GM21381 (cell line): ENCODE results near the gene XKR7.

Experiments
- ATAC-seq: cut with Tn5 transposase; IDR thresholded peaks from one replicate; pipeline ENCODE4 v1.9.1; 2021; ENCODE audit warnings: mild to moderate bottlenecking, moderate library complexity; ENCODE audit not compliant: unreplicated experiment

XKR7 gene

DNA sequence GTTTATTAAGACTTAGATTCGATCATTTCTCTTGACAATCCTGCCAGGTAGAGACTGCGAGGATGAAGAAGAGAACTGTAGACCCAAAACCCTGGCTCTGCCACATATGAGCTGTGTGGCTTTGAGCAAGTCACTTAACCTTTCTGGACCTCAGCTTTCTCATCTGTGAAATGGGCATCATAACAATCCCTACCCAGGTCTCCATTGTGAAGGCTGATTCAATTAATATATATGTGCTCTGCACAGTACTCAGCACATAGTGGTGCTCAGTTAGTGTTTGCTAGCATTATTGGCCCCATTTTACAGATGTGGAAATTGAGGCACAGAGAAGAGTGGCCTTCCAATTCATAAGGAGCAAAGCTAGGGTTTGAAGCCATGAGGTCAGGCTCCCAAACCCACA is 7.9 kb downstream of the XKR7 start:
- ATAC-seq, result no peak

DNA sequence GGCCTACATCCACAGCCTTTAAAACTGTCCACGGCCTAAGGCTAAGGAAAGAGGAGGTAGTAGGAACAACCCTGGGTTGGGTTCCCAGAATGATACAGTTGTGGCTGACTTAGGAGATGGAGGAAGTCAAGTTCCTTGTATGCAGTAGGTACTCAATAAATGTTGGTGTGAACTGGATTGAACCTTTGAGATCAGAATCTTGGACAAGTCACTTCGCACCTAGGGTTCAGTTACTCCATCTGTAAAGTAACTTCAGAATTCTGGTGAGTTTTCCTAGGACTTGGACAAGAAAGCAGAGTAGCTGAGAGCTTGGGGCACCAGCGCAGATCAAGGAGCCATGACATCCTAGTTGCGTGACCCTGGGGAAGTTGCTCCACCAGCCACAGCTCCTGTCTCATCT is 9.1 kb downstream of the XKR7 start:
- ATAC-seq, result no peak

DNA sequence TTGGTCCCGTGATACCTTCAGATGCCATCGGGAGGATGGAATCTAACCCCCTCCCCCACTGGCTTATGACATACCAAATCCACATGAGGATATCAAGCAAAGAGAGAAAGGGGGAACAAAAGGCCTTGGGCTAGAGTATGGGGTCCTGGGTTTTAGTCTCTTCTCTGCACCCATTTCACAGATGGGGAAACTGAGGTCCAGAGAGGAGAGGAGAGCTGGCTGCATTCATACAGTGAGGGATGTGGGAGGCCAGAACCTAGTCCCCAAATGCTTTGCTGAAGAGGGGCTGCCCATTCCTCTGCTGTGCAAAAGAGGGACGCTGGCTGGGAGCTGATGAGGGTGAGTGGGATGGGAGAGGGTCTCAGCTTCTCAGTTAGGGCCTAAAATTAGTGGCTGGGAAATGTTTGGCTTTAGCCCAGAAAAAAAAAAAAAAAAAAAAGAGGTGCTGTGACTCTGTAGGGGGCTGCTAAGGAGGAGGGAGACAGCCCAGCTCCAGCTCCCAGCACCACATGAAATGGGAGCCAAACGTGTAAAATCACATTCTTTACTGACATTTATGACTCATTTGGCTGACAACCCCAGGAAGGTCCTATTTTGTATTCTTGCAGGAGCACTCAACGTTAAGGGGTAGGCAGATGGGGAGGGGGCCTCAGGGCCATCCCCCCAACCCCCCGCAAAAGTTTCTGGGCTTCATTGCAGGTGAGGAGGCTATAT is 11.9 kb downstream of the XKR7 start:
- no peak for ATAC-seq

DNA sequence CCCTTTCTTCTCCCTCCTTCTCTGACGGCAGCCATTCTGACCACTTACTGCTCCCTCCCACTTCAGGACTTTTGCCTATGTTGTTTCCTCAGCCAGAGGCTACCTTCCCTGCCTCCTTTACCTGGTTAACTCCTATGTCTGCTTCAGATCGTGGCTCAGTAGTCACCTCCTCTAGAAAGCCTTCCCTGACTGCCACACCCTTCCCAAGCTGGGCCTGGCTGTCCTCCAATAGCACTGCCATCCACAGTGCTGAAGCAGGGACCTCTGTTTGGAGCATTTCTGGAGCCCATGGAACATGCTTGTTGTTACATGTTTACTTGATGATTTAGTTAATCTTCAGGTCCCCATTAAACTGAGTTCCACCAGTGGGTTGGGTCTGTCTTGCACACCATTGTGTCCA is 13.8 kb downstream of the XKR7 start:
- ATAC-seq, result no peak

DNA sequence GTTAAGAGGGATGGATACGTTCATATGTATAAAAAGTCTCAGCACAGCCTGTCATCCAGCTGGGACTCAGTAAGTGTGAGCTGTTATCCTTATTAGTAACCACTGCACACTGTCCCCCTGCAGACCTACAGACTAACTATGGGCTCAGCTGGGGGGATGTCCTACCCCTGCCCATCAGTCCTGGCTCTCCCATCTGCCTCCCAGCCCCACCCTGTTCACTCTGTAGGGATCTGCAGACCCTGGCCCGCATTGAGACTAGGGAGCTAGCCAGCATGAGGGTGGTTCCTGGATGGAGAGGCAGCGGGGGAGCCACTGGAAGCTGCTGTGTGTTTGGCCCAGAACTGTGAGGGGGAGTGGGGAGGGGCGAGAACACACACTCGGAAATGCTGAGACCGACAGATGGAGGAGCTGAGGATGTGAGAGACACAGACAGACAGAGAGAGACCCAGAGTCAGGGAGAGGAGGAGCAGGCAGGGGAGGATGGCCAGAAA is 17.1 kb downstream of the XKR7 start:
- ATAC-seq, result no peak

DNA sequence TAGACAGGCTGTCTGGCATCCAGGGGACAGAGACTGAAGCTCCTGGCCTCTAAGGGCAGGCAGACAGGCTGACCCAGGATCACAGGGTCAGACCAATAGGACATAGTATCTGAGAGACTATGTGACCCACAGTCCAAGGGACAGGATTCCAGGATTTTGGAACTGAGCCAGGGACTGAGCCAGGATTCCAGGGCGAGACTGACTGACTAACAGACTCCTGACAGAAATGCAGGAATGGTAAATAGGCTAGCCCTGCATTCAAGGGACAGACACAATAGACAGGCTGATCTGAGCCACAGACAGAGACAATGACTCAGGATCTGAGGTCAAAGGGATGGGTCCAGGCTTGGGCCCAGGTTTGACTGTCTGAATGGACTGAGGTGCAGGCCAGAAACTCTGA is 19.8 kb downstream of the XKR7 start:
- no peak for ATAC-seq

DNA sequence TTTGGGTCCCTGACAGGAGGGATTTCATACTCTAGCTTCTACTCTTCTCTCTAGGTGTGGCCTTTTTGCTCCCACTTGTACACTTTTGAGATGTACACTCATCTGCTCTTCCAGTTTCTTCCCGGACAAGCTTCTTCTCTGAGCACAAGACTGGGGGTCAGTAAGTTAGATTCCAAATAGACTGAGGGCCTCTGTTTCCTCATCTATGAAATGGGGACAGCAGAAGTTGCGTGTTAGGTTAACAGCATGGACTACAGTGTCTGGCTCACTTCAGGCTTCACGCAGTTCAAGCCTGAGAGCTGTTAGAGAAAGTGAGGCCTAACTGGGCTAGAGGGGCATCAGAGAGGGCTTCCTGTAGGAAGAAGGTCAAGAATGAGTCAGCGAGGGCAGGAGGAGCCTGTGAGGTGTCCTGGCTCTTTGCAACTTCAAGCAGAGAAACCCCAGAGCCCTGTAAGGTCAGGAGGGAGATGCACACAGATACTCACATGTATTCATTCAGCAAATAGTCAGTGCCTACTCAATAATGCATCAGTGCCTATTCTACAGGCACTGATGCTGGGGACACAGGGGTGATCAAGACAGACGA is 20.6 kb downstream of the XKR7 start:
- ATAC-seq, result no peak

DNA sequence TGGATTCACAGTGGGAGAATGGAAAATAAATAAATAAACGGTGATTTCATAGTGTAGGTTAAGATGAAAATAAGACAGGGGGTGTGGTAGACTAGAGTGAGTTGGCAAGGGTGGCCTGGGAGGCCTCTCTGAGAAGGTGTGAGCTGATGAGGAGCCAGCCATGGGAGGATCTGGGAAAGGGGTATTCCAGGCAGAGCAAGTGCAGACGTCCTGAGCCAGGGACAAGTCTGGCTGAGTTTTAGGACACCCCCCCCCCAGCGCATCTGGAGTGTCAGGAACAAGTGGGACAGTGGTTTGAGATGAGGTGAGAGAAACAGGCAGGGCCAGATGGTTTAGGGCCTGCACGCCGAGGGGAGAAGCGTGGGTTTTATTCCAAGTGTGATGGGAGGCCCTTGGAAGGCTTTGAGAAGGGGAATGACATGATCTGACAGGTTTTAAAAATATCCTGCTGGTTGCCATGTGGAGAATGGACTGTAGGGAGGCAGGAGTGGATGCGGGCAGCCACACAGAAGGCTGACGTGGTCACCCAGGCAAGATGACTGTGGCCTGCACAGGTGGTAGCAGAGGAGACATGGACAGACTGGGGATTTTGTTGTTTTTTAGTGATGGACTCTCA is 21.2 kb downstream of the XKR7 start:
- no peak for ATAC-seq

DNA sequence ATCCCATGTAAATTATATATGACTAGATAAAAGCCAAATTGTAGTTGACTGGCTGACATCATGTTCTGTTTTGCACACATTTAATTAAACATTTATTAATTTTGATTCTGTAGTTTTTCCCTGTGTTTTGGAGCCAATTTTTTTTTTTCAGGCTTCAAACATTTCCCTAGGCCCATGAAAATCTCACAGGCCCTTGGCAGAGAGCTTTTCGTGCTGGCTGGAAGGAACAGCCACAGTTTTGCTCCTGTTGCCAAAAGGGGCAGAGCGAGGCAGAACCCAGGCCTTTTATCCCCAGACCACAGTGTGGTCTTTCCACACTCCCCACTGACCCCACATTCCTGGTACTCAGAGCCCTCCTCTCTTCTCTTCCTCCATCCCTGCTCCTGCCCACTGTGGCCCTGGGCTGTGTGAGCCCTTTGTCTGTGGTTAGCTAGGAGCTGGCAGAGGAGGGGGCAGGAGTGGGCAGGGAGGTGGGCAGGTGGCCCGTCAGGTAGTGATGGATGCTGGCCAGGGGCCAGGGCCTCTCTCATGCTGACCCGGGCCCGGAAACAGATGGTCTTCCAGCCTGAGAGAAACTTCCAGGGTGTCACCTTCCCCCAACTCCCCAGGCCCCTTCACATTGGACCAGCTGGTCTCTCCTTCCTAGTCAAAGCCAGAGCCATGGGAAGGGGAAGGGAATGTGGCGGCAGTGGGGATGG is 22.8 kb downstream of the XKR7 start:
- no peak for ATAC-seq

DNA sequence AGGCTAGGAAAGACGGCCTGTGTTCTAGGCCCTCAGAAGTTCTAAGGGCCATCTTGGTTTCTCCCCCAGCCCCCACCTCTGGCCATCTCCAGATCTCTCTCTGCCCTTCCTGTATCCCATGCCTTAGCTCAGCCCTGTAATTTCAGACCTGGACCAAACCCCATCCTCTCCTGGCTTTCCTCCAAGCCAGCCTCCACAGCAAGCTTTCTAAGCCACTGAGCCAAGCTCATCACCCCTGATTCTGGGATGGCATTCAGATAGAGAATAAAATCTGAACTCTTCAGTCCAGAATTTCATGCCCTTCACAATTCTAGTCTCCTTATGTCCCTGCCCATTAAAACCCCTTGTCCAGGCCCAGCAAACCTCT is 23.4 kb downstream of the XKR7 start:
- ATAC-seq, result no peak

DNA sequence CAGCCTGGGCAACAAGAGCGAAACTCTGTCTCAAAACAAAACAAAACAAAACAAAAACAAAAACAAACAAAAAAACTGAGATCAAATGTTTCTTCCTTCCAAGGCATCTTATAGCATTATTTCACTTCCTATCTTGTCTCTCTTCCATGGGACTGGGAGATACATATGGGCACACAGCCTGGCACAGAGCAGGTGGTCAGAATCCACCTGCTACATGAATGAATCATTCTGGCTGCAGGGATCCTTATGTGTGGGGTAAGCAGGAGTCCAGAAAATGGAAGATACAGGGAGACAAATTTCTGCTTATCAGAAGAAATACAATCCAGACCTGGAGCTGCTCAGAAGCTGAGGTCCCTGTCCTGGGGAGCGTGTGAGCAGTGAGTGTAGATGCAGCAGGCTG is 24.1 kb downstream of the XKR7 start:
- no peak for ATAC-seq

DNA sequence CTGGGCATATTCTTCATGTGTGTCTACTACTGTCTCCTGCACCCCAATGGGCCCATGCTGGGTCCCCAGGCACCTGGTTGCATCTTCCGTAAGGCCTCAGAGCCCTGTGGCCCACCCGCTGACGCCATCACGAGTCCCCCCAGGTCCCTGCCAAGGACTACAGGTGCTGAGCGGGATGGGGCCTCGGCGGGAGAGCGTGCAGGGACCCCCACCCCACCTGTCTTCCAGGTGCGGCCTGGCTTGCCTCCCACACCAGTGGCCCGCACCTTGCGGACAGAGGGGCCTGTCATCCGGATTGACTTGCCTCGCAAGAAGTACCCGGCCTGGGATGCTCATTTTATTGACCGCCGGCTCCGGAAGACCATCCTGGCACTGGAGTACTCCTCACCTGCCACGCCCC is 29.0 kb downstream of the XKR7 start:
- ATAC-seq, result no peak

DNA sequence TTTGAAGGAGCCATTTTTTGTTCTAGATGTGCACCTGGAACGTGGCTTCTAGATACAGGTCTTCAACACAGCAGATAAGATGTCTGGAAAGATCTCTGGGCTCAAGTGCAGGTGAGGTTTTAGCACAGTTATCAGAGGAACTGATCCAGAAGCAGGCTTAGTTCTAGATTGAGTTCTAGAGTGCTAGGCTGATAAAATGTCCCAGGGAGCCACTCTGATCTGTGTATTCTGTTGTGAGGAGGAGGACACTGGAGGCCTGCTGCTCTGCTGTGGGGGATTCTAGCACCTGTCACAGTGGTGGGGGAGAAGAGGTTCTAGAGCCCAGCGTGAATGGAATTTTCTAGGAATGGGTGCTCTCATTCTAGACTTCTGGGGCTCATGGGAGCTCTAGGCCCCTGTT is 30.3 kb downstream of the XKR7 start:
- ATAC-seq, result no peak

DNA sequence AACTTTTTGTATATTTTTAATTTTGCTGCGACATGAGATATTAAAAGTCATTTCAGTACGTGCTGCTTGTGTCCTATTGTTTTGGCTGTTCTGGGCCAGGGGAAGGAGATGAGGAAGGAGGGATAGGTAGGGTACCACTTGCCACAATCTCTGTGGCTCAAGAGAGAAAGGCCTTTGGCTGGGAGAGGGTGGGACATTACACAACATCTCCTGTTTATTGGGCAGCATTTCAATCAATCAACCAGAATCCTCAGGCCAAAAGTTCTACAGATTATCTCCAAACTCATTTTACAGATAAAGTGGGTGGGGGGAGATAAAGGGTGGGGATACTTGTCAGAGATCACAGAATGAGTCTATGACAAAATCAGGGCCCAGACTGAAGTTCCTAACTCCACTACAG is 35.4 kb downstream of the XKR7 start:
- ATAC-seq, result no peak

DNA sequence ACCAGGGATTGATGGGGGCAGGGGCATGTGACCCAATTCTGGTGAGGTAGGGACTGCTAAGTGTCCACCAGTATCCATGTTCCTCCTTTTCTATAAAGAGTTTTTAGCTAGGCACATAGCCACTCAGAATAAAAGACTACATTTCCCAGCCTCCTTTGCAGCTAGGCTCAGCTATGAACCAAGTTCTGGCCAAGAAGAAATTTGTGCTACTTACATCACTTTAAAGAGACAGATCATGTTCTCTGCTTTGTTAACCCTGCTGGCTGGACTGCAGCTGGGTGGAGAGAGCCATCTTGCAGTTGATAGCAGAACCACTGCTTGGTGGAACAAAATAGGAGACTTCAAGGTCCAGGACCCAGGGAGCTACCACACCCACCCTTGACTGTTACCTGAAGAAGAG is 37.0 kb downstream of the XKR7 start:
- no peak for ATAC-seq

DNA sequence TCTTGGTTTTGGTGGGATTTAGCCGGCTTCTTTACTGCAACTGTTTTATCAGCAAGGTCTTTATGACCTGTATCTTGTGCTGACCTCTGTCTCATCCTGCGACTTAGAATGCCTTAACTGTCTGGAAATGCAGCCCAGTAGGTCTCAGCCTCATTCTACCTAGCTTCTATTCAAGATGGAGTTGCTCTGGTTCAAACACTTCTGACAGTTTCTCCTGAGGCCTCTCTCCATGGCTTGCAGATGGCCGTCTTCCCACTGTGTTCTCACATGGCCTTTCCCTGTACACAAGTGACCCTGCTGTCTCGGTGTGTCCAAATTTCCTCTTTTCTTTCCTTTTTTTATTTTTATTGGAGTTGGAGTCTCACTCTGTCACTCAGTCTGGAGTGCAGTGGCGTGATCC is 38.1 kb downstream of the XKR7 start:
- no peak for ATAC-seq

DNA sequence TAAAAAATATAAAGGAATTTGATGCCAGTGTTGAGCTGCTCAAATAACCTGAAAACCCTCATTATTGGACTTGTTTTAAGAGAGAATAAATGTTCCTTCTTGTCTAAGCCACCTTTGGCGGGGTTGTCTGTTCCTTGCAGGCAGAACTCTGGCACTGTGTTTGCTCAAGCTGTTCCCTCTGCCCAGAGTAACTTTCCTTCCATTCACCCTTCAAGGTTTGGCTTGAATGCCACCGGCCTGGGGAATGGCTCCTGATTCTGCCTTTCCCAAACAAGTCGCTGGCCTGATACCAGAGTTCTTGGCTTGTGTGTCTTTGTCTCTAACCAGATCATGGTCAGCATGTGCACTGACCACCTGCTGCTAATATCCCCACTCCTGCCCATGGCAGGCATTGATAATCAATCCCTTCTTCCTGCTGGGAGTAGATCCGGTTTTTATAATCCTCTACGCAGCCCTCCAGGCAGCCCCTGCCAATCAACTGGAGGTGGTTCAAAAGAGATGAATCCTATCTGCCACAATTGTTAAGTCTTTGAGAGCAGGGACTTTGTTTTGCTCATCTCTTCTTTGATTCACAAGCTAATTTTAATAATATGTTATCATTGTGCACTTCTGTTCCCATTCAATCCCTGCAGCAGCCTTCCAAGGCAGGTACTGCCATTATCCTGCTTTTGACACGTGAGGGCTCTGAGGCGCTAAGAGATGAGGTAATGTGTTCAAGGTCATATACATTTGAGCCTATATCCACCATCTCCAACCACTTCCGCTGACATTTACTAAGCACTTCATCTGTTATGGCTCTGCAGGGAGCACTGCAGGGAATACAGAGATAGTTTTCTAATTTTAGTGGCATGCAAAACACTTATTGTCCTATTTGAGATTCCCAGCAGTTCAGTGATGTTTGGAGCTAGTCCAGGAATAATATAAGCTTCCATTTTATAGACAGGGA is 39.2 kb downstream of the XKR7 start:
- no peak for ATAC-seq

DNA sequence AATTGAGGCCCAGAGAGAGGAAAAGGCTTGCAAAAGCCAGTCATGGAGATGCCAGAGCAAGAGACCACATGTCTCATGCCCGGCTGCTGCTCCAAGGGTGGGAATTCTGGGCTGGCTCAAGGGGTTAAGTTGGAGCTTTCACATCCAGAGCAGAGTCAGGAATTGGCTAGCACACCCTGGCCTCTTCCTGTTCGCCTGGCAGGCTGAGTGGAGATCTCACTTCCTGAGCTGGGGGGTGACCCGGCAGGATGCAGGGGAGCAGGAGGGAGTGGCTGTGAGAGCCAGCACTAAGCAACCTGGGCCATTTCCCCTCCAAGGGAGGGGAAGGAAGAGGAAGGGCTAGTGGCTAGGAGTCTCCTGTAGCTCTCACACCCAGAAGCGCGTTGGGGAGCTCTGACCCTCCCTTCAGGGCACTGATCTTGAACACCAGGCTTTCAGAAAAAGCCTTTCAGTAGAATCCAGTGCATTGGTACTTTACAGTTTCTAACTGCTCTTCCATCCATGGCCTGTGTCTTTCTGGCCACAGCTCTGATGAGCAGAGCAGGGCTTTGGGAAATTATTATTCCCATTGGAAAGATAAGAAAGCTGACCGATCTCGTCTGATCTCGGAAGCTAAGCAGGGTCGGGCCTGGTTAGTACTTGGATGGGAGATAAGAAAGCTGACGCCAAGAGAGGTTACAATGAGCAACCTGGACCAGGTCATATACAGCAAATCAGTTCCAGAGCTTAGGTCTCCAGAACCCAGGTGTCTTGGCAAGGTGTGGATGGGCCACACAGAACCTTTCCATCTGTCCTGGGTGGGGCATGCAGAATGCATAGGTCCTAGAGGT is 40.1 kb downstream of the XKR7 start:
- no peak for ATAC-seq

DNA sequence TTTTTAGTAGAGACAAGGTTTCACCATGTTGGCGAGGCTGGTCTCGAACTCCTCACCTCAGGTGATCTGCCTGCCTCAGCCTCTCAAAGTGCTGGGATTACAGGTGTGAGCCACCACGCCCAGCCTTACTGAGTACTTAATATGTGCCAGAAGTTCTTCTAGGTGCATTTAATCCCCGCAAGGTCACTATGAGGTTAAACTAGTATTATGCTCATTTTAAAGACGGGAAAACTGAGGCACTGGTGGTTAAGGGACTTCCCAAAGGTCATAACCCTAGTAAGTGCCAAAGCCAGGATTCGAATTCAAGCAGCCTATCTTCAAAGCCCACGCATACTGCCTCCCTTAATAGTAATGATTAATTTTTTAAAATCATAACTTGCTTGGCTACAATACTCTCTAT is 41.6 kb downstream of the XKR7 start:
- ATAC-seq, result no peak

DNA sequence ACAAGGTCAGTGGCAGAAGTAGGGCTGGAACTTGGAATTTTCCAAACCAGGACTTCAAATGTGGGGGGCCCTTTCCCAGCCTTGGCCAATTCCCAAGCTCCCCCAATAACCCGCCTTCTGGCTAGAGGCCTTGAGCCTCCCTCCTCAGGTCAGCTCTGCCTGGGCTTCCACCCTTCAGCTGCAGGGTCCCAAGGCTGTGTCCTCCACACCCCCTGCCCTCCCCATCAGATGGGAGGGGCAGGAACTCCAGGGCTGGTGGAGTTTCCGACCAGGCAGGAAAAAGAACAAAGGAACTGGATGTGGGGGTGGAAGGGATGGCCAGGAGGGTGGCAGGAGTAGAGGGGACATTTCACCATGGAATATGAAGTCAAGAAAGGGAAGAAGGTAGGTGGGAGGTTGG is 42.1 kb downstream of the XKR7 start, which contains the start of gene CCM2L:
CCM2L (plus strand) TSS at position 338 of the 400 bp plus-strand sequence; CDS start at position 355, 17 bp downstream.
- no peak for ATAC-seq
